Neural cell (in vitro differentiated cells): ENCODE results near the gene PLP1.

ENCODE experiments used
- EP300 ChIP-seq: fragments of 450-650 bp; conservative IDR thresholded peaks from 2 replicates; pipeline ENCODE4 v1.6.1; 2014; ENCODE audit warnings: antibody characterized with exemption, mild to moderate bottlenecking, moderate library complexity; ENCODE audit not compliant: poor library complexity, severe bottlenecking
- EZH2 ChIP-seq: fragments of 200-600, 300-800 bp; shearing (Covaris generic), sonication (generic); IDR thresholded peaks from 2 replicates; pipeline ENCODE4 v1.6.1; 2014; ENCODE audit warnings: antibody characterized with exemption, low read length, borderline replicate concordance, mild to moderate bottlenecking; ENCODE audit not compliant: insufficient read depth, poor library complexity, severe bottlenecking
- MXI1 ChIP-seq: fragments of 450-650 bp; conservative IDR thresholded peaks from 2 replicates; pipeline ENCODE4 v1.6.1; 2014; ENCODE audit warnings: antibody characterized with exemption, mild to moderate bottlenecking; ENCODE audit not compliant: poor library complexity, severe bottlenecking
- TAF1 ChIP-seq: IDR thresholded peaks from 2 replicates; pipeline ENCODE4 v1.6.1; 2012; ENCODE audit warnings: low read depth
- TF ChIP-seq, protein P1 (sequence below): fragments of 450-650 bp; IDR thresholded peaks from 2 replicates; pipeline ENCODE4 v1.5.1; 2014; ENCODE audit warnings: antibody characterized with exemption, mild to moderate bottlenecking, moderate library complexity; ENCODE audit not compliant: poor library complexity, severe bottlenecking
- TF ChIP-seq, protein P2 (sequence below): IDR thresholded peaks from 2 replicates; pipeline ENCODE4 v1.6.1; 2012; ENCODE audit warnings: borderline replicate concordance

DNA sequence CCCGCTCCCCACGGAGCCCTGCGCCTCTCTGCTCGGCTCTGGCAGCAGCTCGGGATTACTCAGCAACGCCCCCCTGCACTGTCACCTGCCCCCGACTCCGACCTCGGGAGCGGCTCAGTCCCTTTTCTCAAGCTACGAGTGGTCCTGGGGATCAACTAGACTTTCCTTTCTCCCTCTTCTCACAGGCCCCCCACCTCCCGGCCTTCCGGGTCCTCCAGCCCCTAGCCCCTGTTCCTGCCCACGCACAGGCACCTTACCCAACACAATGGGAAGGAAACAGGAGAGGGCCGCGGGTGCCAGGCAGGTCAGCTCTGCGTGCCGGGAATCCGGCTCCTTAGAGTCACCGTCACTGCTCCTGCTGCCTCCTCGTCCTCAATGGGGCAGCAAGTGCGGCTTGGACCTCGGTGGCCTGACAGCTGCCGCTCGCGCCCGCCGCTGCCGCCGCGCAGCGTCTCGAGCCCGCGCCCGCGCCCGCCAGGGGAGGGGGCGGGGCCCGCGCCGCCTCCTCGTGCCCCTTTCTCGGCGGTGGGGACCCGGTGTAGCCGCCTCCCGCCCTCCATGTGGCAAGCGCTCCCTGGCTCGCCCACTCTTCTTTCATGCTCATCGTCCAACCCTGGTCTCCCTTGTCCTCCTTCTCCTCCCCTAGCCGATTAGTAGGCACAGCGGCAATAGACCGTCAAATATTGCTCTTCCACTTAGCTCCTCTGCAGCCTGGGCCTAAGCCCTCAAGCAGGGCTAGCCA, 55.3 kb downstream of the PLP1 start, which contains the start of gene RAB9B:
- TF ChIP-seq, protein P1, sequence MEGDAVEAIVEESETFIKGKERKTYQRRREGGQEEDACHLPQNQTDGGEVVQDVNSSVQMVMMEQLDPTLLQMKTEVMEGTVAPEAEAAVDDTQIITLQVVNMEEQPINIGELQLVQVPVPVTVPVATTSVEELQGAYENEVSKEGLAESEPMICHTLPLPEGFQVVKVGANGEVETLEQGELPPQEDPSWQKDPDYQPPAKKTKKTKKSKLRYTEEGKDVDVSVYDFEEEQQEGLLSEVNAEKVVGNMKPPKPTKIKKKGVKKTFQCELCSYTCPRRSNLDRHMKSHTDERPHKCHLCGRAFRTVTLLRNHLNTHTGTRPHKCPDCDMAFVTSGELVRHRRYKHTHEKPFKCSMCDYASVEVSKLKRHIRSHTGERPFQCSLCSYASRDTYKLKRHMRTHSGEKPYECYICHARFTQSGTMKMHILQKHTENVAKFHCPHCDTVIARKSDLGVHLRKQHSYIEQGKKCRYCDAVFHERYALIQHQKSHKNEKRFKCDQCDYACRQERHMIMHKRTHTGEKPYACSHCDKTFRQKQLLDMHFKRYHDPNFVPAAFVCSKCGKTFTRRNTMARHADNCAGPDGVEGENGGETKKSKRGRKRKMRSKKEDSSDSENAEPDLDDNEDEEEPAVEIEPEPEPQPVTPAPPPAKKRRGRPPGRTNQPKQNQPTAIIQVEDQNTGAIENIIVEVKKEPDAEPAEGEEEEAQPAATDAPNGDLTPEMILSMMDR = no peak
- TF ChIP-seq EZH2 = no peak
- no peak for TF ChIP-seq MXI1
- no peak for TF ChIP-seq EP300
- TF ChIP-seq, protein P2, sequence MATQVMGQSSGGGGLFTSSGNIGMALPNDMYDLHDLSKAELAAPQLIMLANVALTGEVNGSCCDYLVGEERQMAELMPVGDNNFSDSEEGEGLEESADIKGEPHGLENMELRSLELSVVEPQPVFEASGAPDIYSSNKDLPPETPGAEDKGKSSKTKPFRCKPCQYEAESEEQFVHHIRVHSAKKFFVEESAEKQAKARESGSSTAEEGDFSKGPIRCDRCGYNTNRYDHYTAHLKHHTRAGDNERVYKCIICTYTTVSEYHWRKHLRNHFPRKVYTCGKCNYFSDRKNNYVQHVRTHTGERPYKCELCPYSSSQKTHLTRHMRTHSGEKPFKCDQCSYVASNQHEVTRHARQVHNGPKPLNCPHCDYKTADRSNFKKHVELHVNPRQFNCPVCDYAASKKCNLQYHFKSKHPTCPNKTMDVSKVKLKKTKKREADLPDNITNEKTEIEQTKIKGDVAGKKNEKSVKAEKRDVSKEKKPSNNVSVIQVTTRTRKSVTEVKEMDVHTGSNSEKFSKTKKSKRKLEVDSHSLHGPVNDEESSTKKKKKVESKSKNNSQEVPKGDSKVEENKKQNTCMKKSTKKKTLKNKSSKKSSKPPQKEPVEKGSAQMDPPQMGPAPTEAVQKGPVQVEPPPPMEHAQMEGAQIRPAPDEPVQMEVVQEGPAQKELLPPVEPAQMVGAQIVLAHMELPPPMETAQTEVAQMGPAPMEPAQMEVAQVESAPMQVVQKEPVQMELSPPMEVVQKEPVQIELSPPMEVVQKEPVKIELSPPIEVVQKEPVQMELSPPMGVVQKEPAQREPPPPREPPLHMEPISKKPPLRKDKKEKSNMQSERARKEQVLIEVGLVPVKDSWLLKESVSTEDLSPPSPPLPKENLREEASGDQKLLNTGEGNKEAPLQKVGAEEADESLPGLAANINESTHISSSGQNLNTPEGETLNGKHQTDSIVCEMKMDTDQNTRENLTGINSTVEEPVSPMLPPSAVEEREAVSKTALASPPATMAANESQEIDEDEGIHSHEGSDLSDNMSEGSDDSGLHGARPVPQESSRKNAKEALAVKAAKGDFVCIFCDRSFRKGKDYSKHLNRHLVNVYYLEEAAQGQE = peak; percentile 87
- TF ChIP-seq TAF1 = peak; percentile 70
